ENCODE measurements around the gene TUT4.

TUT4 gene

GRCh38 chr1:52455686-52456085 is 97.2 kb downstream of the TUT4 start:
- no peak for DNase-seq

DNA sequence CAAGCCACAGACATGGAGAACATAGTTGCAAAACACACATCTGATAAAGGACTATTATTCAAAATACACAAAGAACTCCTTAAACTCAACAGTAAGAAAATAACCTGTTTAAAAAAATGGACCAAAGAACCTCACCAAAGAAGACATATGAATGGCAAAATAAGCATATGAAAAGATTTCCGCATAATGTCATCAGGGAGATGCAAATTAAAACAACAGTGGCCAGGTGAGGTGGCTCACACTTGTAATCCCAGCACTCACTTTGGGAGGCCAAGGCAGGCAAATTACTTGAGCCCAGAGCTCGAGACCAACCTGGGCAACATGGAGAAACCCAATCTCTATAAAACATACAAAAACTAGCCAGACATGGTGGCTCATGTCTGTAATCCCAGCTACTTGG is 98.1 kb downstream of the TUT4 start:
- no peak for DNase-seq

DNA sequence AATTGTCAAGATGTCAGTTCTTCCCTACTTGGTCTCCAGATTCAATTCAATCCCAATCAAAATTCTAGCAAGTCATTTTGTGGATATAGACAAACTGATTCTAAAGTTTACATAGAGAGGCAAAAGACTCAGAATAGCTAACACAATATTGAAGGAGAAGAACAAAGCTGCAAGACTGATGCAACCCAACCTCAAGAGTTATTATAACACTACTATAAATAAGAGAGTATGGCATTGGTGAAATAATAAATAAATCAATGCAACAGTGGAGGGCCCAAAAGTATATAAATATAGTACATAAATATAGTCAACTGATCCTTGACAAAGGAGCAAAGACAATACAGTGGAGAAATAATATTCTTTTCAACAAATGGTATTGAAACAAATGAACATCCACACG is 98.8 kb downstream of the TUT4 start:
- no peak for DNase-seq

GRCh38 chr1:52444463-52444862 is 108.4 kb downstream of the TUT4 start:
- no peak for DNase-seq

DNA sequence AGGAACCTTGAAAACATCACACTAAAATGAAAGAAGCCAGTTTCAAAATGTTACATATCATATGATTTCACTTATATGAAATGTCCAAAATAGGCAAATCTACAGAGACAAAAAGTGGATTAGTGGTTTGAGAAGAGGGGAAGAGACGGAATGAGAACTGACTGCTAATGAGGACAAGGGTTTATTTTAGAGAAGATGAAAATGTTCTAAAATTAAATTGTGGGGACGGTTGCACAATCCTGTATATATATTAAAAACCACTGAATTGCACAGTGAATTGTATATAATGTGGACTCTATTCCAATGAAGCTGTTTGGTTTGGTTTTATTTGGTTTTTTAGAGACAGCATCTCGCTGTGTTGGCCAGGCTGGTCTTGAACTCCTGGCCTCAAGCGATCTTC is 112.9 kb downstream of the TUT4 start:
- DNase-seq, result no peak

DNA sequence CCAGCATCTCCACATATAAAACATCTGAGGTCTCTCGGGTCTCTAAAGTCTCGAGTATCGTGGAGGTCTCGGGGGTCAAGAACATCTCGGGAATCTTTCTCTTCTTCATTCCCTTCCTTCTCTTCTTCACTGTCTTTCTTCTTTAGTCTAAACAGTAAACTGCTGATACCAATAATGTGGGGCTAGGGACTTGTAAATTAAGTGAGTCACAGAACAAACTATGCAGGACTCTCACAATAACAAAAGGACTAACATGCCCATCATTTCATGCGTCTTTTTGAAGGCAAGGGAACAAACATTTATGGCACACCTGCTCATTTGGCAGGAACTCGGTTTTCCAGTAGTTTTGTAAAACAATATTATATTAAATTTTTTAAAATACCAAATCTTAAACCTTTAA is 116.1 kb downstream of the TUT4 start:
- DNase-seq, result no peak

- DNase-seq, result no peak
These were observed 117.2 kb downstream of the TUT4 start for GRCh38 chr1:52435650-52436049.

DNA sequence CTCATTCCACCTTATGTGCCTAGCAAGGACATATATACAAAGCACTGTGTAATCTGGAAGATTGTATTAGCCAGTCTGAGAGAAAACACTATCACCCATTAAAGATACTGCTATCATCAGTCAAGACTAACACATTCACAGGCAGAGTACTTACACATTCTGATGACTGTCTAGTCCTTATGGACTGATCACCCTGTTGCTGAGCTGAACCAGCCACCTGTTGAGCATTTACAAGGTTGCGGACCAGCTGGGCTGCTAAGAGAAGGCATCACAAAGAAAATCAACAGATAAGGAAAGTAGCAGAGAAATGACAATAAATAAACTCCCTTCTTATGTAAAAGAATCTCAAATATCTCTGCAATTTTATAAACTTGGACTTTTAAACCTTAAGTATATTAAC is 117.7 kb downstream of the TUT4 start:
- DNase-seq, result no peak

- no peak for DNase-seq
These were observed 120.1 kb downstream of the TUT4 start for GRCh38 chr1:52432807-52433206.

DNA sequence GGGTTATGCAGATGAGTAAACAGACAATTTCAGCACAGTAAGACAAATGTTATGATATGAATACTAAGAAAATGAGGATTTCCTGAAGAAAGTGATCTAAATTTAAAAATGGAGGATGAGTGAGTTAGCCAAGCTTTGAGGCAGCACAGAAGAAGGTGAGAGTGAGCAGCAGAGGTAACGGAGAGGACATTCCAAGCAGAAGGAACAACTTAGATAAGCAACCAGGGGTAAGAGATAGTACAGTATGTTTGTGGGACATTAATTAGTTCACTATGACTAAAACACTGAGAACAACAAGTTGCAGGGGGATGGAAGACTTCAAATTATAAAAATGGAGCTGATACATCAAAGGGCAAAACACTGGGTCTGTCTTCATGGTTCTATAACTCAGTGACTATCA is 125.7 kb downstream of the TUT4 start:
- no peak for DNase-seq

GRCh38 chr1:52426371-52426770 is 126.5 kb downstream of the TUT4 start:
- no peak for DNase-seq

GRCh38 chr1:52424813-52425212 is 128.1 kb downstream of the TUT4 start:
- no peak for DNase-seq

GRCh38 chr1:52424231-52424636 is 128.7 kb downstream of the TUT4 start:
- no peak for DNase-seq

DNA sequence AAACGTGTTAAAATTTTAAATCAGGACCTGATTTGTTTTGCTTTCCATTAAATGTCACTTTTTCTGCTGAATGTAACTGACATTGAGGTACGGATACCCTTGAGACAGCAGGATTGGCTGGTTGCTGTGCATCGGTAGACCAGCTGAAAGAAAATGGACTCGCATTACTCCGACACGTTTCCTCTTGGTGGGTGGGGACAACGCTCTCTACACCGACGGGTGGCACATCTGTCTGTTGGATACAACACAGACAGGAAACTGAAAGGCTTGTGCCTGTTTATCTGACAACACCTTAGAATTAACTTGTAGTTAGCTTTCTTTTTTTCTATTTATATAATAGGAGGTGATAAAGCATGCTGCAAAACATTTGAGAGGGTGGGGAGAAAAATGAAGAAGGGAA is 129.1 kb downstream of the TUT4 start:
- peak; percentile 60 for DNase-seq

- no peak for DNase-seq
These were observed 129.8 kb downstream of the TUT4 start for GRCh38 chr1:52423055-52423454.

DNA sequence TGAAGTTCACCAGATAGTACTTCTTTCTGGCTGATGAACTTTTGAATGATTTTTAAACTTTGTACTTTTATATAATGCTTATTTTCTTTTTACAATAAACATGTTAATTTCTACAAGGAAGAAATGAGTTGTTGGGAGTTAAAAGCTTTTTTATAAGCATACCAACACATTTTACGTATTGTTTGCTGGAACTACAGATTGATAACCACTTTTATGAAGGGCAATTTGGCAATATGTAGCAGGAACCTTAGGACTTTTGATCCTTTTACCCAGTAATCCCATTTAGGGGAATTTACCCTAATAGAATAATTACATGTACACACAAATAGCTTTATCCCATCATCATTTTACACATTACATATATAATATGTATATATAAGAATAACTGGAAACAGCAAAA is 132.2 kb downstream of the TUT4 start:
- DNase-seq, result no peak

DNA sequence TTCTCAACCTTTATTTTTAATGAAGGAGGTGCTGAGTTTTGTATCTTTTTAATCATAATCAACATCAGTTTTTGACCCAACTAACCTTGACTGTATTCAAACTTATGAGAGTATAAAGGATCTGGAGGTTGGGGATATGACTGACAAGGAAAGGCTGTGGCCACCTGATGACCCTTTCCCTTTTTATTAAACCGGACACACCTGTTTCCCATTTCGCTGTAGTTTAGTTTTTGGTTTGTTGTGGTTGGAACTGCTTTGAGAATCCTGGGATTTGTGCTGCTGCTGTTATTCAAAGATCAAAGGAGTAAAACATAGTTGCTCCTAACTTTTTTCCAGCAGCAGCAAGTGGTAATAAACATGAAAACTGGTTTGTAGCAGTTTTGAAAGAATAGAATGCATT is 136.1 kb downstream of the TUT4 start:
- DNase-seq, result no peak

DNA sequence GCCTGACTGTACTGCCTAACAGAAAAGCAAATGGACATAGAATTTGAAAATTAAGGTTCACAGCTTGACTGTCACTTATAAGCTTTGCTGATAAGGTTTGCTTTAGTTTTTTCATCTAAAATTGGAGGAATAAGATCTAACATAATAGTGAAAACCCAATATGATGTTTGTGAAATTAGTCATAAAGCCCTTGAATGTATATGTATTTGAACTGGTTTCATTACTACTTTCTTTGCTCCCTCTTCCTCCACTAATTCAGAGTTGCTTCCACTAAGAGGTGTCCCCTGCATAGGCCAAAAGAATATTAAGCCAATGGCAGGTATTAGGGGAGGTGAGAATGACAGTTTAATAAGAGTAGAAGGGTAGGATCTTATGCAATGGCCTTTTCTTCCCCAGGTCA is 137.9 kb downstream of the TUT4 start:
- DNase-seq, result no peak

GRCh38 chr1:52413410-52413989 is 139.4 kb downstream of the TUT4 start:
- no peak for DNase-seq

DNA sequence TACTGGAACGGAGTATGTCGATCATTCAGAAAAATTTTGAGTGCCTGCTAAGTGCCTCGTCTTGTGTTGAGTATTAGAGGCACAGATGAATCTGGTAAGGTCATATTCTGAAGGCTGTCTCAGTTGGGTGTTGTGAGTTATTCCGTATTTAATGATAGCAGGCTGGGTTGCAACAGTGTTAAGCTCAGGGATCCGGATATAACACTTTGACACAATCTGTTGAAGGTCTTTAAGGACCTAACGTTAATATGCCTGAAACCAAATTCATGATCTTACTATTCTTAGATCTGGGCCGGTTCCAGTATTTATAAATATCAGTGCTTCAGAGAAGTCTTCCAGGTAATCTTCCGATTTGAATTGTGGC is 147.9 kb downstream of the TUT4 start:
- DNase-seq, result no peak

DNA sequence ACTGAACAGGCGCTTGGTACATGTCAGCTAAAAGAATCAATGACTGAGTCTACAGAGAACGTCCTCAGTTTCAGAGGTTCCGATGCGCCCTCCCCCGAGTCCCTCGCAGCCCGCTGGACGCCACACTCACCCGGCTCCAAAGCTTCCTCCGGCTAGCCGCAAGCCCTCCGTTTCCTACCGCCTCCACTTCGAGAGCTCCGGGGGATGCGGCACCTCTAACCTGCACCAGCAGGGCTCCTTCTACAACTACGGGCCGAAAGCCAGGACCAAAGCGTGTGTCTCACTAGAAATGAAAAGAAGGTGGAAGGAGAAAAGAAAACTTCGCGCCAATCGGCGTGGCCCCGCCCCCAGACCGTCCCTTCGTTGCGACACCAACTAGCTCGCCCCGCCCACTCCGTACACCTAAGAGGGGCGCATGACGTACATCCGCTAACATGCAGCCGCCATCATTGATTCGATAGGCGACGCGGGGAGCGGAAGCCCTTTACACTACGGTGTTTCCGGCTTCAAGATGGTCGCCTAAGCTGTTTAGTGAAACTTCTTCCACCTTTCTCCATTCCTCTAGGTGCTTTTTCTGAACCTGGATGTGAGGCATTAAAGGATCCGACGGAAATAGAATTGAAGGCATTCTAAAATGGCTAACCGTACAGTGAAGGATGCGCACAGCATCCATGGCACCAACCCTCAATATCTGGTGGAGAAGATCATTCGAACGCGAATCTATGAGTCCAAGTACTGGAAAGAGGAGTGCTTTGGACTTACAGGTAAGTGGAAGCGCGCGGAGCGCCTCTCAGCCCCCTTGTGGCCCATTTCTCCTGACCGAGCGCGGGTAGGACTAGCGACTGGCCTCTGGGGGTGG is 148.5 kb downstream of the TUT4 start, which contains the start of the genes ORC1 and PRPF38A:
ORC1 (minus strand) TSS at position 308 of the 859 bp plus-strand sequence. CDS start 2,200 bp downstream, outside the sequence.
PRPF38A (plus strand) TSS at position 487 of the 859 bp plus-strand sequence; CDS start at position 635, 148 bp downstream.
- peak; percentile 98 for DNase-seq

DNA sequence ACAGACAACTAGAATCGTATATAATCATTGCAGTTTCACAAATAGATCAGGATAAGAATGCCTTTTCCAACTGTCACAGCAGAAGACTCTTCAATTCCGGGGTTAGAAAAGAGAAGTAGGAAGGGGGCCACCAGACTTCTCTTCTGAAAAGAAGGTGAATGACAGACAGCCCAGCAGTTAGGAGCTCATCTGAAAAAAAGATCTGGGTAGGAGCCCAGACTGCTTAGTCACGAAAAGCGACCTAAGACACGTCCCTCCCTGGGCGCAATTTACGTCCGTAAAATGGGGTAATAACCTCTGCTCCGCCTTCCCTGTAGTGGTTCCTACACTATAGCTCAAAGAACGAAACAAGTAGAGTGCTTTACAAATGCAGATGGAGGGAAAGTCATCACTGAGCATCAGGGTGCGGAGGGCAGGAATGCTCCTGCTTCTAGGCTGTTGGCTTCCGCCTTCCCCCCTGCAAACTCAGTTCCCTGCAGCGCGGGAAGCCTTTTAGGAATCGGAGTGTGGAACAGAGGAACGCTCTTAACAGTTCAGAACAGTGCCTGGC is 149.3 kb downstream of the TUT4 start:
- peak; percentile 78 for DNase-seq

DNA sequence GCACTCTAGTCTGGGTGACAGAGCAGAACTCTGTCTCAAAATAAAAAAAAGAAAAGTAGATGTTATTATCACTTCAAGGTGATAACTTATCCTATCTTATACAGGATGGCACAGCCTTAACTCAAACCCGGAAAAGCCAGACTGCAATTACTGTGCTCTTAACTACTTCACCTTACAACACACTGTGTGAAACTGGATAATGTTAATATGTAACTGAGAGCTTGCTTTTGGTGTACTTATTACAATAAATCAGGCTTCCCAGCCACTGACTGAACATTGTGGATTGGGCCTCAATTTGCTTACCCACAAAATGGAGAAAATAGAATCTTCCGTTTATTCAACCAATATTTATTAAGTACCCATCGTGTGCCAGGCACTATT is 150.0 kb downstream of the TUT4 start:
- no peak for DNase-seq

DNA sequence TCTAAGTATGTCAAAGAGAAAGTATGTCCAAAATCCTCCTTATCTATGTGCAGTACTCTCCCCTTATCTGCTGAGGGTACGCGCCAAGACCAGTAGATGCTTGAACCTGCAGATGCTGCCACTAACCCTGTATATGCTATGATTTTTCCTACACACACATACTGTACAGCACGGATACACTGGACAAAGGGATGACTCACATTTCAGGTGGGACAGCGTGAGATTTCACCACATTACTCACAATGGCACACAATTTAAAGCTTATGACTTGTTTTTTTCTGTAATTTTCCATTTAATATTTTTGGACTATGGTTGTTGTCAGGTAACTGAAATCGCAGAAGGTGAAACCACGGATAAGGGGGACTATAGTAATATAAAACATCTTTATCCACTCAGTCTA is 152.8 kb downstream of the TUT4 start:
- no peak for DNase-seq
